GM21717 (cell line): ENCODE results near the gene SPART.
"Not testable (repeated sequence)": the region's sequence is repeated elsewhere in the genome, so short reads cannot be mapped to it uniquely, and the experiment has no call there.

Experiments
- ATAC-seq: cut with Tn5 transposase; IDR thresholded peaks from one replicate; pipeline ENCODE4 v1.9.1; 2021; ENCODE audit warnings: mild to moderate bottlenecking, moderate library complexity; ENCODE audit not compliant: unreplicated experiment

SPART gene

GRCh38 chr13:36354842-36355623 is 8.8 kb upstream of the SPART start:
- no peak for ATAC-seq

GRCh38 chr13:36353001-36353400 is 6.8 kb upstream of the SPART start:
- no peak for ATAC-seq

DNA sequence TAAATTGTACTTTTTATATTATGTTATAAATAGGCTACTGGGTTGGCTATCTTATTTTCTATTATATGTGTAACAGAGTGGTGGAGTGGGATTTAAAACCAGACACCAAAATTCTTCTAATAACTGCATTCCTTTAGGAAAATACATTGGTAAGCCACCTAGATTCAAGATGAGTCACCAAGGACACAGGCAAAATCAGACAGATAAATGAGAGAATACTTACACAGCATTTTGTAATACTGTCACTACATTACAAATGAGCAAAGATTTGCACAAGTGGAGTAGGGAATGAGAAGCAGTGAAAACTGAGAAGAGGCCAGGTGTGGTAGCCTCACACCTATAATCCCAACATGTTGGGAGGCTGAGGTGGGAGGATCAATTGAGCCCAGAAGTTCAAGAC is 6.2 kb upstream of the SPART start:
- no peak for ATAC-seq

GRCh38 chr13:36347531-36348210 is 1.5 kb upstream of the SPART start:
- ATAC-seq, result no peak

GRCh38 chr13:36345438-36346221 is 564 bp downstream of the SPART start:
- ATAC-seq, result no peak

DNA sequence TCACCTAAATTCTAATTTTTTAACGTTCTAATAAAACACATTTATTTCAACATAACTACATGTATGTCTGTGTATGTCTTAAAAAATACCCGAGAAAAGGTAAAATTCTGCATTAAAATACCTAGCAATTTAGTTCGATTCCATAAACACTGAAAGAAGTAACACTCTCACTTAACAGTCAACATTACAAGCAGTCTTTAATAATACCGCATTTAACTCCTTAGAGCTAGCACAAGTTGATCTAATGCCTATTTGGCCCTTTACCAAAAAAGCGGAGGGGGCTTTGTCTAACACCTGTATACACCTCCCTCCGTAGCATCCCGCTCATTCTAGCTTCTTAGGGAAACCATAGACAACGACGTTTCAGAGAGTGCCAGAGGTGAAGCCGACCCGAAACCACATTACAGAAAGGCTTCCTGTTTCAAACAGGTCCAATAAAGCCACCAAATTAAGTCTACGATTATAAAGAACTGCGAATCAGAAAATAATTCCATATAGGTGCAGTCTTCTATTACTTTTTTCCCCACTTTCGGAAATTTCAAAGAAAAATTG is 1.2 kb downstream of the SPART start:
- no peak for ATAC-seq

DNA sequence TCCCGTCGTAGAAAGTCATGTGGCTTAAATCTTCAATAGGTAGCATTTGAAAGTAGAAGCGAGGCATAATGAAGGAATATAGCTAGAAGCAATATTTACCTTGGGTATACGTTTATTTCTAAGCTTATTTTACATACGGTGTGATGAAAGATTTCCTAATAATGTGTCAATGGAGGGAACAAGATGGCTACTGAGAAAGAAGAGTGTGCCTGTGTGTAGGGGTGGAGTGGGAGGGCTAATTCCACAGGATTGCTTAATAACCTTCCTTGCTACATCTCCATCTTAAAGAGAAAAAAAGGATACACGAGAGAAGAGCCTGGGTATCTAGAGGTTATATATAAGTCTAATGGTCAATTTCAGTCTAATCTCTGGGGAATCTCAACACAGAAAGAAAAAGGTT is 2.0 kb downstream of the SPART start:
- no peak for ATAC-seq

DNA sequence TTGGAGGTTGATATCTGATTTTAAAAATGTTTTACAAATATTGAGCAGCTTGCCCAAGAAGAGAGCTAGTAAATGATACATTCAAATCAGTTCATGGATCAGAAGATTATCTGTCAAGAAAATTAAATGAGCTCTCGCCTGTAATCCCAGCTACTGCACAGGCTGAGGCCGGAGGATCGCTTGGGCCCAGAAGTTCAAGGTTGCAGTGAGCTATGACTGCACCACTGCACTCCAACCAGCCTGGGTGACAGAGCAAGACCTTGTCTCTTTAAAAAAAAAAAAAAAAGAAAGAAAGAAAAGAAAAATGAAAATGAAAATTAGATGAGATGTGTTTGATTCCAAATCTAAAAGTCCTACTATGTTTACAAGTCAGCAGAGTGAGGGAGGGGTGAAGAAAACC is 2.4 kb downstream of the SPART start:
- ATAC-seq, result no peak

DNA sequence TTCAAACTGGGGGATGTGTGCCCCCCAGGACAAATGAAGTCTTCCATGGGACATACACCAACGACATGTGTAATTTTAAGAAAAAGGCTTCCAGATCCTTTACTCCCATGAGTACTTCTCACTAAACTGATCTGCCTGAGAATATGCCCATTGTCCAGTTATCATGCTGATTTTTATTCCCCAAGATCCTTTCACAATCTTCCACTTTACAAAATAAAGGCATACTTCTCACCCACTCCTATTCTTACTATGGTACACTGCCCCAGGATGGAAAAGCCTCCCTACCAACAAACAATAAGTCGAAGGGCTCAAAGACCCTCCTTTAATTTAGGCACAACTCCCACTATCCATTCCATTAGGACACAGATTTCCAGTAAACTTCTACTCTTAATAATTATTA is 3.5 kb downstream of the SPART start:
- ATAC-seq, result no peak

DNA sequence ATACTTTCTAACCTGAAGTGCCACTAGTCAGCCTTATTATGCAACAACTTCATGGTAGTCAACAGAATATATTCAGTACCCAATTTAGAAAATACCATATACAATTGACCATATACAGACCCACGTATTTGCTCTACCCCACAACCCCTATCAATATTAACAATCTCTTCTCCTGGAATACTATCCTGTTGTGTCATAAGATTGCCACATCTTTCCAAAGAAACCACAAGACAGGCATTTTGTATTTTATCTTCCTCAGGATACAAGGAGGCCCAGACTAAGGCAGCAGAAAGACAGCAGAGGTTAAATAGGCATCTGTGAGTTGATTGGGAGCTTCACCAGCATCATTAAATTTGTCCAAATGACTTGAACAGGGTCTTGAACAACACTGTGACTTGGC is 4.5 kb downstream of the SPART start:
- no peak for ATAC-seq

DNA sequence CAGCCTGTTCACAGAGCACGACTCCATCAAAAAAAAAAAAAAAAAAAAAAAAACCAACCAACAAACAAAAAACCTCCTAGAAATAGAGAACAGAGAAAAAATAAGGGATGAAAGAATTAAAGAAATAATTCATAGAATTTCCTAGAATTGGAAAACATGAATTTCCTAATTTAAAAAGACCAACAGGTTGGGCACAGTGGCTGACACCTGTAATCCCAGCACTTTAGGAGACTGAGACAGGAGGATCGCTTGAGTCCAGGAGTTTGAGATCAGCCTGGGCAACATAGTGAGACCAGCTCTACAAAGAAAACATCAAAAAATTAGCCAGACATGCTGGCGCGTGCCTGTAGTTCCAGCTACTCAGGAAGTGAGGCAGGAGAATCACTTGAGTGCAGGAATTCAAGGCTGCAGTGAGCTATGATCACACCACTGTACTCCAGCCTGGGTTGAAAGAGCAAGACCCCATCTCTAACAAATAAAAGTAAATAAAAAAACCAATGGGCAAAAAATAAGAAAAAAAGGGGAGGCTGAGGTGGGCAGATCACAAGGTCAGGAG is 6.5 kb downstream of the SPART start:
- ATAC-seq, result no peak

- ATAC-seq, result no peak
Measured at GRCh38 chr13:36337938-36338641, 8.1 kb downstream of the SPART start.

GRCh38 chr13:36332986-36333385 is 13.2 kb downstream of the SPART start:
- ATAC-seq, result no peak

- ATAC-seq, result not testable (repeated sequence)
Measured at GRCh38 chr13:36332255-36332654, 13.9 kb downstream of the SPART start.

DNA sequence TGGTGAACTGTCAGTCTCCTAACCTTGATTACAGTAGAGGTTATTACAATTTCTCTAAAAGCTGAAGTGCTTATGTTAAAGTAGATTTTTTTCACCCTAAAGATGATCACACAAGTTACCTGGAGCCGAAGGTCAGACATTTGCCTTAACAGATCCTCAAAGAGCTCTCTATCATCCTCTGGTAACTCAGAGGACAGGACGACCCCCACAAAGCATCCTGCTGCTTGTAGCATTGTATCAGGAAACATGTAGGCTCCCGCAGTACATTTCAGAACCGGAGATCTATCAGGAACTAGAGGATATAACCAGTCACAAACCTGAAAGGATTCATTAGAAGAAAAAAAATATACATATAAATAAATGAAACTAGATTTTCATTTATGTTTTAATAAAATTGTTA is 14.9 kb downstream of the SPART start:
- no peak for ATAC-seq

DNA sequence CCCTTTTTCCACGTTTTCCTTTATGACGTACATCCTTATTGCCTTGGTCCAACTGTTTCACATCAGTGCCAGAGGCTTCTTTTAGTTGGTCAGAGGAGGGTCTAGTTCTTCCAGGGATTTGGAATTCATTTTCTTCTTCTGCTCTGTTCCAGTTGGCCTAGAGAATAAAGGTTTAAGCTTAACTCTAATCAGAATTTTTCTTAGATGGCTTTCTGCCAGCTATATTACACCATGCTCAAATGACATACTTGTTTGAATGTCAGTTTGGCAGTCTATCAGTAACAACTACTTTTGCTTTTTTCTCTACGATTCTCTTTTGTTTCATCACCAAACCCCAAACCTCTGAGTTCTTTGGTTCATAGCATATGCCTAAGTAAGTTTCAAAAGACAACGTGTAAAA is 16.8 kb downstream of the SPART start:
- no peak for ATAC-seq

GRCh38 chr13:36328821-36329220 is 17.4 kb downstream of the SPART start:
- no peak for ATAC-seq

DNA sequence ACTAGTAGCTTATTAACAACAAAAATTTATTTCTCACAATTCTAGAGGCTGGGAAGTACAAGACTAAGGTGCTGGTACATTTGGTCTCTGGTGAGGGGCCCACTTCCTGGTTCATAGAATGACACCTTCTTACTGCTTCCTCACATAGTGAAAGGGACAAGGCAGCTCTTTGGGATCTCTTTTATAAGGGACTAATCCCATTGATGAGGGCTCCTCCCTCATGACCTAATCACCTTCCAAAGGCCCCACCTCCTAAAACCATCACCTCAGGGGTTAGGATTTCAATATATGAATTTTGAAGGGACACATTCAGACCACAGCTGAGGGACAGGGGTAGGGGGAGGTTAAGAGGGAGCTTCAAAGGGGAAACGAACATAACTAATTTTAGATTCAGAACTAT is 20.3 kb downstream of the SPART start:
- ATAC-seq, result no peak

- not testable (repeated sequence) for ATAC-seq
Measured at GRCh38 chr13:36324881-36325280, 21.3 kb downstream of the SPART start.

DNA sequence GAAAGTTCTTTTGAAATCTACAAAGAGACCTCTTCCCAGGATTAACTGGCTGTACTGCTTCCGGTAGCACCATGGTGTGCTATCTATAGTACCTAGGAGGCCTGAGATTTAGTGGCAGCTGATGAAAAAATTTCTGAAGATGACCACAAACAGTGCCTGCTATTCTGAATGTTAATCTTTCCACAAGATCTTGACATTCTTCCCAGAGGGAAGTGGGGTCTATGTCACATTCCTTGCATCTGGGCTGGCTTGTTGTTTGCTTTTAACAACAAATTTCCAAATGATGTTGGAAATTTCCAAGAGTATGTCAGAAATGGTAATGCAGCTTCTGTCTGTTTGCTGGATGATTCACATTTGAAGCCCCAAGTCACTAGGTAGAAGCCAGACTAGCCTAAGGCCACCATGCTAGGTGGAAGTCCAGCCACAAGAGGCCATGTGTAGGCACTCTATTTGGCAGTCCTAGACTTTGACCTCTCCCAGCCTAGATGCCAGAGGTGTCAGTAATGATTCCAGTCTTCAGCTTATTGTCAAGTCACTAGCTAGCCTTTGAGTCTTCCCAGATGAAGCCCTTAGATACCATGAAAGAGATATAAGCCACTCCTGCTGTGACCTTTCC is 22.1 kb downstream of the SPART start:
- ATAC-seq, result no peak
